ENCODE data around the gene WDR1. TPM values are rescaled to one million over a fixed set of nuclear protein-coding genes. Genes with fewer than 3 reads are reported as not detected.
A peak's percentile ranks its signal among the peaks of the same experiment; 100 is the strongest.

The WDR1 gene, protein sequence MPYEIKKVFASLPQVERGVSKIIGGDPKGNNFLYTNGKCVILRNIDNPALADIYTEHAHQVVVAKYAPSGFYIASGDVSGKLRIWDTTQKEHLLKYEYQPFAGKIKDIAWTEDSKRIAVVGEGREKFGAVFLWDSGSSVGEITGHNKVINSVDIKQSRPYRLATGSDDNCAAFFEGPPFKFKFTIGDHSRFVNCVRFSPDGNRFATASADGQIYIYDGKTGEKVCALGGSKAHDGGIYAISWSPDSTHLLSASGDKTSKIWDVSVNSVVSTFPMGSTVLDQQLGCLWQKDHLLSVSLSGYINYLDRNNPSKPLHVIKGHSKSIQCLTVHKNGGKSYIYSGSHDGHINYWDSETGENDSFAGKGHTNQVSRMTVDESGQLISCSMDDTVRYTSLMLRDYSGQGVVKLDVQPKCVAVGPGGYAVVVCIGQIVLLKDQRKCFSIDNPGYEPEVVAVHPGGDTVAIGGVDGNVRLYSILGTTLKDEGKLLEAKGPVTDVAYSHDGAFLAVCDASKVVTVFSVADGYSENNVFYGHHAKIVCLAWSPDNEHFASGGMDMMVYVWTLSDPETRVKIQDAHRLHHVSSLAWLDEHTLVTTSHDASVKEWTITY
- total RNA-seq, result 100 to 1,000 TPM; 308 to 354 TPM

DNA sequence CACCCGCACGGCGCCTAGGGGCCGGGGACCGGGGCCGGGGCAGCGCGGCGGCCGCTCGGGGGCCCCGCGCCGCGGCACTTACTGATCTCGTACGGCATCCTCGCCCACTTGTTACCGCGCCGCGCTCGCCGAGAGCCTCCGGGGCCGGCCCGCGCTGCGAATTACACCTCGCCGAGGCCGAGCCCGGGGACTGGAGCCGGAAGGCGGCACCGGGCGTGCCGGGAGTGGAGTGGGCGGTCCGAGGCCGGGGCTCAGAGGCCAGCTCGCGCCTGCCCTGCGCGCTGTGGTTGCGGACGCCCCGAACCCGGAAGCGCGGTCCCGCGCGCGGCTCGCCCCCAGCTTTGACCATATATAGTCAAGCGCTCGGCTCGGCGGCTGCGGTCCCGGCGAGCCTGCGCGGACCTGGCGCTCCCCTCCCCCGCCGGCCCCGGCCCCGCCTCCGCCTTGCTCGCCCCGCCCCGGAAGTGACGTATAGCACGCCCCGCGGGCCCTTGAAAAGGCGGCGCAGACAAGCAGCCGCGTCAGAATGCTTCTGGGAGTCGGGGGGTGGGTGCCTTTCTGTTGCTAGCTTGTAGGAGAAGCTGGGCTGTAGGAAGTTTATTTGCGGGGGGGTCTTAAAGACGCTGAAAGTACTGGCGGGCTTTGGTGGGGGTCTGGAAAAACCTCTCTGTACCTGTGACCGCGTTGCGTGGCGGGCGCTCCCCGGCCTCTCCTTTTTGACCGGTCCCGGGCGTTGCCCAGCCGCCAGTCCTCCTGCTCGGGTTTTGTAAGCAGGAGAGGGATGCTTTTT is at the start of gene WDR1:
Gene WDR1 (minus strand): TSS at position 231 of the 790 bp plus-strand sequence. CDS start 133 bp downstream, at position 98.
- H3K27me3 Mint-ChIP-seq, result no peaks in the 10 kb centered on the region
- peak within 1 kb of the TSS; percentile 100 for H3K27ac Mint-ChIP-seq
- ChIA-PET POLR2A (interaction anchor here (0.7 to 3.8 kb wide), 9 partner anchors 10 to 857 kb away, joined by 3 to 59 read pairs (median 5); no protein-coding TSS in a partner anchor), CTCF (interaction anchor here (0.9 to 2.2 kb wide), 8 partner anchors 8 to 345 kb away, joined by 3 to 9 read pairs (median 5); no protein-coding TSS in a partner anchor)
- DNase-seq, result peak; percentile 93
- intact Hi-C loops (cut with DNase I, micrococcal nuclease), result loop anchor here (1.0 to 5.0 kb wide), 8 partner anchors 10 to 509 kb away; partner anchors contain the start of gene ZNF518B (in 1 of the 2)
- H3K4me3 Mint-ChIP-seq, result peak within 1 kb of the TSS; percentile 96
- peaks cover 73% of the 10 kb centered on the region for H3K4me1 Mint-ChIP-seq
- H3K36me3 Mint-ChIP-seq (ENCODE audit: low read depth), result peaks cover 40% of the 10 kb centered on the region
- H3K9me3 Mint-ChIP-seq (ENCODE audit: low read depth), result no peaks in the 10 kb centered on the region
- peak; percentile 79 for ATAC-seq

DNA sequence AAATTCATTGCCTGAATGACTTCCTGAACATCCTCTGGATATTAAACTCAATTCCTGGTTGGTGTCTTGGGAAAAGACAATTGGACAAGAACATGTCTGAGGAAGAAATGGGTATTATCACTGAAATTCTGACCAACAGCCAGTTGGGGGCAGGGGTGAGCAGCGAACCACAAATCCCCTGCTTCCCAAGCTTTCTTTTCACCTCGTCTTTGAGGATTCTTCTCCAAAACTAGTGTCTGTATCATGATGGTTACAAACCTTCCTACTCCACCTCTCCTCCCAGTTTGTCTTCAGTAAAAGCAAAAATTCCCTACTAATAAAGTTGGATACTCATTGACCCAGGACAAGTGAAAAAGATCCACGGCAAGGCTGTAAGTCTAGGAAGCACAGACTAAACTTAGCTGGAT is 48.3 kb upstream of the WDR1 start:
- POLR2A ChIA-PET, result no interaction called here
- CTCF ChIA-PET, result interaction anchor here (0.9 to 1.9 kb wide), 10 partner anchors 9 to 375 kb away, joined by 3 to 6 read pairs (median 4); no protein-coding TSS in a partner anchor
- H3K4me3 Mint-ChIP-seq, result no peak overlapping the region
- H3K36me3 Mint-ChIP-seq (ENCODE audit: low read depth), result no peaks in the 10 kb centered on the region
- intact Hi-C loops (cut with DNase I, micrococcal nuclease), result loop anchor here in 1 of 2 experiments (2.0 kb wide), 1 partner anchor 238 kb away; no protein-coding TSS in a partner anchor
- DNase-seq, result peak; percentile 50
- H3K9me3 Mint-ChIP-seq (ENCODE audit: low read depth), result no peaks in the 10 kb centered on the region
- H3K4me1 Mint-ChIP-seq, result peaks cover 12% of the 10 kb centered on the region
- H3K27me3 Mint-ChIP-seq, result no peaks in the 10 kb centered on the region
- no peak overlapping the region for H3K27ac Mint-ChIP-seq
- ATAC-seq, result no peak

DNA sequence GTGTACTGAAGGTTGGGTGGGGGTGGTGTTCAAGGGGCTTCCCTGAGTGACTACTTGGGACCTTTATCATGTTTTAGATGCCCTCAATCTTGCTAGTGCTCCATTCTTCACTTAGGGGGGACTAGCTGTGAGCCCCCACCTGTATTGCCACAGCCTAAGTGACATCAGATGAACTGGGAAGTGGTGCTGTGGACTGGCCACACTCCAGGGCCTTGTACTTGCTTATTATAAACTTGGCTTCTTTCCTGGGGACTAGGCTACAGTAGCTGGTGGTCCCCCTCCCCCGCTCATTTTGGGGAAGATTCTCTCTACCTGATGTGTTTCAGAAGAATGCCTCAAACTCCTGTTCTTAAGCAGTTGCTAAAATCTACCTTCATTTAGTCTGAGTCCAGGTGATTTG is 46.7 kb upstream of the WDR1 start:
- DNase-seq, result no peak
- no peaks in the 10 kb centered on the region for H3K27me3 Mint-ChIP-seq
- H3K9me3 Mint-ChIP-seq (ENCODE audit: low read depth), result no peaks in the 10 kb centered on the region
- H3K27ac Mint-ChIP-seq, result no peak overlapping the region
- H3K4me3 Mint-ChIP-seq, result no peak overlapping the region
- peaks cover 13% of the 10 kb centered on the region for H3K4me1 Mint-ChIP-seq
- CTCF ChIA-PET, result interaction anchor here (0.6 to 1.5 kb wide), 6 partner anchors 10 to 431 kb away, joined by 3 read pairs; no protein-coding TSS in a partner anchor
- POLR2A ChIA-PET, result interaction anchor here (0.7 kb wide), 1 partner anchor 19 kb away, joined by 3 read pairs; no protein-coding TSS in a partner anchor
- ATAC-seq, result no peak
- intact Hi-C loops (cut with DNase I, micrococcal nuclease), result no loop called here
- no peaks in the 10 kb centered on the region for H3K36me3 Mint-ChIP-seq (ENCODE audit: low read depth)

DNA sequence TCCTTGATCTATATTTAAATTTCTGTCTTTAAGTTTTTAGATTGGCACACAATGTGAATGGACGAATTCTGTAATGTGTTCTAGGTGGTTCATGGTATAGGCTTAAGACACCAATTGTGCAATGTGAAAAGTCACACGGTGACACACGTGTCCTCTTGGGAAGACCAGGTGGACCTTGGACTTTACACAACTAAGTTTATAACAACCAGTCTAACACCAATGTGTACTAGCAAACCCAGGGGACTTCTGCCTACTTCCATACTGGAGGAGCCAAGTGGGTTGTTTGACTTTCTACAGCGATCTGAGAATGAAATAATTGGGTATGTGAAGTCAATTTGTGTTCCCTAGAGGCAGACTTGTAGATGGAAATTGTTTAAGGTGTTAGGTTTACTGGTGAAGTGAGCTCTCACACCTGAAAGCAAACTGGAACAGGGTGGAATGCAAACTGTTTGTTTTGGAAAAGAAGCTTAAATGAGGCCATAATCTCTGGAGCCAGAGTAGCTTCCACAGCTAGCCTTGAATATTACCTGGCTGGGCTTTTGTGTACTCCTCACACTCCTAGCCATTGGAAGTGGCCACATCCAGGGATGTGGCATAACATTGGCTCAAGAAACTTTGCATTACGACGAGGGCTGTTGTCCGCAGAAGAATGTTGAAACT is 45.9 kb upstream of the WDR1 start:
- Mint-ChIP-seq H3K36me3 (ENCODE audit: low read depth) (no peaks in the 10 kb centered on the region), H3K4me1 (peaks cover 19% of the 10 kb centered on the region), H3K9me3 (ENCODE audit: low read depth) (no peaks in the 10 kb centered on the region), H3K27me3 (no peaks in the 10 kb centered on the region), H3K27ac (no peak overlapping the region), H3K4me3 (no peak overlapping the region)
- POLR2A ChIA-PET, result no interaction called here
- intact Hi-C loops (cut with DNase I, micrococcal nuclease), result no loop called here
- no peak for ATAC-seq
- CTCF ChIA-PET, result interaction anchor here (1.1 to 1.5 kb wide), 2 partner anchors 10 to 380 kb away, joined by 3 read pairs; no protein-coding TSS in a partner anchor
- no peak for DNase-seq

DNA sequence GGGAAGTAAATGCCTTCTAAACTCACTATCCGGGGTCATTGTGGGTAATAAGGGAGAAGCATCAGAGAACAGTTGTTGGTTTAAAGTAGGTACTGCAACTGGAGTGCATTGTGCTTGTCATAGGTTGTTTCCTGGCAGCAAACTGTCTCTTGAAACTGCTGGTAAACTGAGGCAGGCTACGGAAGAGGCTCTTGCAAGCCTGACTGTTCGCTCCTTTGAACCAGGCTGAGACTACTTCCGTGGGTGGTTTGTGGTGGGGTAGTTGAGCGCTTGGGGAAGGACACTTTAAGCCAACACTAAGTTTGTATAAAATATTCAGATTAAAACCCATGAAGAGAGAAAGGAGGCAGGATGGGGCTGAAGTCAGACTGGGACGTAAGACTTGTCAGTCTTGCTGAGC is 45.2 kb upstream of the WDR1 start:
- intact Hi-C loops (cut with DNase I, micrococcal nuclease), result no loop called here
- ChIA-PET POLR2A (no interaction called here), CTCF (interaction anchor here (0.5 to 1.3 kb wide), 3 partner anchors 45 to 299 kb away, joined by 3 to 6 read pairs (median 3); no protein-coding TSS in a partner anchor)
- H3K27me3 Mint-ChIP-seq, result no peaks in the 10 kb centered on the region
- ATAC-seq, result peak; percentile 57
- DNase-seq, result peak; percentile 25
- peaks cover 21% of the 10 kb centered on the region for H3K4me1 Mint-ChIP-seq
- H3K27ac Mint-ChIP-seq, result no peak overlapping the region
- H3K4me3 Mint-ChIP-seq, result no peak overlapping the region
- no peaks in the 10 kb centered on the region for H3K36me3 Mint-ChIP-seq (ENCODE audit: low read depth)
- H3K9me3 Mint-ChIP-seq (ENCODE audit: low read depth), result no peaks in the 10 kb centered on the region

DNA sequence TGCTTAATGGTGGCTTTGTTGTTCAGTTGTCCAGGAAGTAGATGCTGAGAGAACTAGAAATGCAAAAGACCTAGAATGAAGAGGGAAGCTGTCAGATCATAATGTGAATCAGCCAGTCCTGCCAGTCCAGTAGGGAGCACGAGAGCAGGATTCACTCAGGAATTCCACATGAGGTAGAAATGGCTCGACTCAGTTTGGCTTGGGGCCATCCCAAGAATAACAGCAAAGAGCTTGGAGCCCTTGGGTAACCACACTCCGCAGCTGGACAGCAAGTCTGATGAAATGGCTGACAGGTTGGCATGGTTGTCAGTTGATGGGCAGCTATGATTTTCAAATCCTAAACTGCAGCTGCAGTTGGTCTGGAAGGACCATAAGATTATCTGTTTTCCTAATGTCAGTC is 44.5 kb upstream of the WDR1 start:
- CTCF ChIA-PET, result interaction anchor here (0.5 to 1.4 kb wide), 7 partner anchors 10 to 388 kb away, joined by 3 to 6 read pairs (median 3); no protein-coding TSS in a partner anchor
- POLR2A ChIA-PET, result no interaction called here
- Mint-ChIP-seq H3K27me3 (no peaks in the 10 kb centered on the region), H3K27ac (no peak overlapping the region), H3K4me3 (no peak overlapping the region), H3K4me1 (peaks cover 21% of the 10 kb centered on the region), H3K36me3 (ENCODE audit: low read depth) (no peaks in the 10 kb centered on the region), H3K9me3 (ENCODE audit: low read depth) (no peaks in the 10 kb centered on the region)
- ATAC-seq, result no peak
- intact Hi-C loops (cut with DNase I, micrococcal nuclease), result no loop called here
- DNase-seq, result no peak

DNA sequence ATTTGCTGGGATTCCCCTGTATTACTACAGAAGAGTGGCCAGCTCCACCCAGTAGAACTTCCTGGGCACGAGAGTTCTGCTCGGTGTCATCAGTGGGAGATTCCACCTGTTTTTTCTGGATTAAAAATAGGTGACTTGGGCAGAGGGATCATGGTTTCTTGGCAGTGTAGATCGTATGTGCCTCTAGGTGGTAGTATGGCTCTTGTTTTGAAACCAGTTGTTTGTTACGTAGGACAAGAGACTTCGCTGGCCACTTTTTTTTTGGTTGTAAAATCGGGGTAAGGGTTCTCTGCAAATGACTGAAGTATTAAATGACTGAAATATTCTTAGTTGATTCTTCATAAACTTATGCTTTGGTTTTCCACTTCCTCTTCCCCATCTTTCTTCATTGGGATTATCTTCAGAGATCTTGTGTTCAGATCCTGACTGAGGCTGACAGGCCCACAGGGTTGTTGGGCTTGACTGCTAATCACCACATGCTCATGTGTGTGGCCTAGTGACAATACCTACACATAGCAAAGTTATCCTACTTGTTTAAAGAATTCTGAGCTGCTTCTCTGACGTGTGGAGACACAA is 43.8 kb upstream of the WDR1 start:
- Mint-ChIP-seq H3K4me3 (no peak overlapping the region), H3K9me3 (ENCODE audit: low read depth) (no peaks in the 10 kb centered on the region), H3K4me1 (peaks cover 21% of the 10 kb centered on the region), H3K27ac (no peak overlapping the region), H3K36me3 (ENCODE audit: low read depth) (no peaks in the 10 kb centered on the region), H3K27me3 (no peaks in the 10 kb centered on the region)
- POLR2A ChIA-PET, result interaction anchor here (0.7 kb wide), 1 partner anchor 402 kb away, joined by 5 read pairs; no protein-coding TSS in a partner anchor
- CTCF ChIA-PET, result interaction anchor here (0.6 to 2.5 kb wide), 7 partner anchors 9 to 389 kb away, joined by 3 to 14 read pairs (median 4); no protein-coding TSS in a partner anchor
- no peak for ATAC-seq
- DNase-seq, result no peak
- intact Hi-C loops (cut with DNase I, micrococcal nuclease), result no loop called here

DNA sequence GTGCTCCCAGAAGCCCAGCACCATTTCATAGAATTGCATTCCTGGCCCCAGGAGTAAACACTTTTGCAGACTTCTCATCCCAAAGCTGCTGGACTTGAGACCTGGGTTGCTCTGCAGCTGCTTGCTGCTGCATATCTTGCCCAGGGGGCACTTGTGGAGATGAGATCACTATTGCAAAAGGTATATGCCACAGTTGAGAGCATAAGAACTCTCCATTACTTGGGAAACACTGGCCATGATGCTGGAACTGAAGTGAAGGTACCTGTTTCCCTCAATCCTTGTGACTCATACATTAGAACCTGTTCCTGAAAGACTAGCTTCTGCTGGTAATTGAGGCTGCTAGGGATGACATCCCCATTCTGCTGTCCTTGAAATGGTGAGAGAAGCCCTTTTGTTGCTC is 43.1 kb upstream of the WDR1 start:
- DNase-seq (no peak), ATAC-seq (no peak)
- Mint-ChIP-seq H3K4me3 (no peak overlapping the region), H3K9me3 (ENCODE audit: low read depth) (no peaks in the 10 kb centered on the region), H3K4me1 (peaks cover 21% of the 10 kb centered on the region), H3K36me3 (ENCODE audit: low read depth) (no peaks in the 10 kb centered on the region), H3K27me3 (no peaks in the 10 kb centered on the region), H3K27ac (no peak overlapping the region)
- ChIA-PET CTCF (interaction anchor here (0.6 to 2.5 kb wide), 10 partner anchors 8 to 503 kb away, joined by 3 to 14 read pairs (median 4); no protein-coding TSS in a partner anchor), POLR2A (interaction anchor here (0.5 to 0.7 kb wide), 2 partner anchors 101 to 403 kb away, joined by 5 to 11 read pairs; no protein-coding TSS in a partner anchor)
- intact Hi-C loops (cut with DNase I, micrococcal nuclease), result no loop called here

DNA sequence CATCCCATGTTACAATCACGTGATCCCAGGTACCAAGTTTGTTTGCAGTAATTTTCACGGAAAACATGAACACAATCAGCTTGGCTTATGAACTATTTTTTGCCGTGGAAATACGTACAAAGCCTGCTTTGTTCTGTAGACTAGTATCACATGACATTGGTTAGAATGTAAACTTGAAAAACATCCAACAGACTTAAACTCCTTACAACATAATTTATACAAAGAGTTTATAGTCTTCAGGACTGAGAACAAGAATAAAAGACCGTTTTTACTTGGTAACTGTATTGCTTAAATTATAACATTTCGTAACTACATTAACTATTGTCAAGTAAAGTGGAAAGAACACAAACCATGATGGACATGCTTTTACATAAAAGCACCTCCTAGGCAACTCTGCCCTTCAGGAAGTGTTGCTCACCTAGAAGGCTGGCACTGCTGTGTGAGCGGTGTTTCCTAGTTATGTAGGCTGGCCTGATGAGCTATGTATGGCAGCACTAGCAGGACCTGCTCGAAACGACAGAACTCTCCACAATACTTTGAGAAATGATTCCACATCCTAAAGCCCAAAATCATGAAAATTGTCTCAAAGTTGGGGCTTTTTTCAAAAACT is 41.8 kb upstream of the WDR1 start:
- no peaks in the 10 kb centered on the region for H3K27me3 Mint-ChIP-seq
- POLR2A ChIA-PET, result interaction anchor here (0.6 kb wide), 1 partner anchor 41 kb away, joined by 3 read pairs; no protein-coding TSS in a partner anchor
- H3K27ac Mint-ChIP-seq, result no peak overlapping the region
- no peak for DNase-seq
- intact Hi-C loops (cut with DNase I, micrococcal nuclease), result no loop called here
- no peaks in the 10 kb centered on the region for H3K36me3 Mint-ChIP-seq (ENCODE audit: low read depth)
- H3K4me3 Mint-ChIP-seq, result no peak overlapping the region
- ATAC-seq, result no peak
- no peaks in the 10 kb centered on the region for H3K9me3 Mint-ChIP-seq (ENCODE audit: low read depth)
- H3K4me1 Mint-ChIP-seq, result peaks cover 21% of the 10 kb centered on the region
- CTCF ChIA-PET, result interaction anchor here (0.5 to 2.5 kb wide), 32 partner anchors 9 to 655 kb away, joined by 3 to 14 read pairs (median 3); no protein-coding TSS in a partner anchor

All from activated CD4-positive, alpha-beta T cell treated with anti-CD3 and anti-CD28 coated beads for 36 hours (primary cell).